ENCODE results near the gene BRD4. TPM values are rescaled to one million over a fixed set of nuclear protein-coding genes. Genes with fewer than 3 reads are reported as not detected.

The BRD4 gene
- total RNA-seq, 2 experiments from 2014 or later: 103 to 110 TPM

GRCh38 chr19:15291089-15291488, 41.2 kb downstream of the BRD4 start:
- Mint-ChIP-seq H3K4me3 (no peak overlapping the region), H3K36me3 (ENCODE audit: low read depth) (peaks cover 15% of the 10 kb centered on the region), H3K4me1 (peaks cover 90% of the 10 kb centered on the region), H3K27ac (no peak overlapping the region), H3K27me3 (no peaks in the 10 kb centered on the region), H3K9me3 (no peaks in the 10 kb centered on the region)
- ChIA-PET POLR2A (interaction anchor here (1.2 kb wide), 1 partner anchor 8 kb away, joined by 5 read pairs; no protein-coding TSS in a partner anchor), CTCF (no interaction called here)
- DNase-seq: no peak

- Mint-ChIP-seq H3K36me3 (ENCODE audit: low read depth) (peaks cover 10% of the 10 kb centered on the region), H3K4me3 (no peak overlapping the region), H3K9me3 (no peaks in the 10 kb centered on the region), H3K27me3 (no peaks in the 10 kb centered on the region), H3K27ac (no peak overlapping the region), H3K4me1 (peaks cover 95% of the 10 kb centered on the region)
- ChIA-PET CTCF (interaction anchor here (0.7 kb wide), 1 partner anchor 8 kb away, joined by 3 read pairs; no protein-coding TSS in a partner anchor), POLR2A (interaction anchor here (2.3 kb wide), 1 partner anchor 10 kb away, joined by 7 read pairs; no protein-coding TSS in a partner anchor)
- DNase-seq: no peak
Observed at GRCh38 chr19:15290166-15290565, 42.2 kb downstream of the BRD4 start.

- H3K9me3 Mint-ChIP-seq: no peaks in the 10 kb centered on the region
- DNase-seq: no peak
- H3K4me1 Mint-ChIP-seq: peaks cover 95% of the 10 kb centered on the region
- H3K27ac Mint-ChIP-seq: no peak overlapping the region
- ChIA-PET POLR2A (interaction anchor here (2.3 kb wide), 1 partner anchor 11 kb away, joined by 7 read pairs; no protein-coding TSS in a partner anchor), CTCF (interaction anchor here (0.7 kb wide), 1 partner anchor 8 kb away, joined by 3 read pairs; no protein-coding TSS in a partner anchor)
- H3K4me3 Mint-ChIP-seq: no peak overlapping the region
- H3K27me3 Mint-ChIP-seq: no peaks in the 10 kb centered on the region
- H3K36me3 Mint-ChIP-seq (ENCODE audit: low read depth): peaks cover 7% of the 10 kb centered on the region
Observed at GRCh38 chr19:15289673-15290072, 42.7 kb downstream of the BRD4 start.

GRCh38 chr19:15288146-15288963, 44.0 kb downstream of the BRD4 start:
- ChIA-PET POLR2A (interaction anchor here (0.8 to 2.3 kb wide), 5 partner anchors 9 to 130 kb away, joined by 3 to 7 read pairs (median 4); partner anchors contain the start of genes AKAP8L and BRD4), CTCF (interaction anchor here (0.5 kb wide), 2 partner anchors 38 to 112 kb away, joined by 3 read pairs; no protein-coding TSS in a partner anchor)
- Mint-ChIP-seq H3K4me1 (peaks cover 95% of the 10 kb centered on the region), H3K27me3 (no peaks in the 10 kb centered on the region), H3K9me3 (no peaks in the 10 kb centered on the region), H3K4me3 (no peak overlapping the region), H3K36me3 (ENCODE audit: low read depth) (peaks cover 7% of the 10 kb centered on the region), H3K27ac (peak overlapping the region; percentile 42)
- no peak for DNase-seq

GRCh38 chr19:15287496-15287895, 44.8 kb downstream of the BRD4 start:
- Mint-ChIP-seq H3K27ac (peak overlapping the region; percentile 27), H3K27me3 (no peaks in the 10 kb centered on the region), H3K4me1 (peaks cover 93% of the 10 kb centered on the region), H3K4me3 (no peak overlapping the region), H3K9me3 (no peaks in the 10 kb centered on the region), H3K36me3 (ENCODE audit: low read depth) (peaks cover 7% of the 10 kb centered on the region)
- DNase-seq: no peak
- POLR2A ChIA-PET: interaction anchor here (1.4 to 1.8 kb wide), 2 partner anchors 9 to 16 kb away, joined by 3 to 4 read pairs; no protein-coding TSS in a partner anchor
- CTCF ChIA-PET: interaction anchor here (0.5 kb wide), 2 partner anchors 39 to 111 kb away, joined by 3 read pairs; no protein-coding TSS in a partner anchor

GRCh38 chr19:15286688-15287365, 45.5 kb downstream of the BRD4 start:
- H3K9me3 Mint-ChIP-seq: no peaks in the 10 kb centered on the region
- peaks cover 3% of the 10 kb centered on the region for H3K36me3 Mint-ChIP-seq (ENCODE audit: low read depth)
- POLR2A ChIA-PET: interaction anchor here (1.4 kb wide), 1 partner anchor 10 kb away, joined by 3 read pairs; no protein-coding TSS in a partner anchor
- H3K4me1 Mint-ChIP-seq: peaks cover 93% of the 10 kb centered on the region
- no peak for DNase-seq
- H3K27me3 Mint-ChIP-seq: no peaks in the 10 kb centered on the region
- CTCF ChIA-PET: no interaction called here
- no peak overlapping the region for H3K4me3 Mint-ChIP-seq
- H3K27ac Mint-ChIP-seq: no peak overlapping the region

GRCh38 chr19:15285896-15286591, 46.3 kb downstream of the BRD4 start:
- POLR2A ChIA-PET: interaction anchor here (1.4 kb wide), 1 partner anchor 11 kb away, joined by 3 read pairs; no protein-coding TSS in a partner anchor
- Mint-ChIP-seq H3K27me3 (no peaks in the 10 kb centered on the region), H3K27ac (no peak overlapping the region), H3K4me1 (peaks cover 91% of the 10 kb centered on the region), H3K4me3 (no peak overlapping the region), H3K9me3 (no peaks in the 10 kb centered on the region), H3K36me3 (ENCODE audit: low read depth) (peaks cover 3% of the 10 kb centered on the region)
- CTCF ChIA-PET: no interaction called here
- no peak for DNase-seq

- Mint-ChIP-seq H3K27me3 (no peaks in the 10 kb centered on the region), H3K9me3 (no peaks in the 10 kb centered on the region), H3K4me1 (peaks cover 90% of the 10 kb centered on the region), H3K4me3 (no peak overlapping the region), H3K27ac (peak overlapping the region; percentile 21), H3K36me3 (ENCODE audit: low read depth) (peaks cover 3% of the 10 kb centered on the region)
- POLR2A ChIA-PET: interaction anchor here (1.3 kb wide), 1 partner anchor 48 kb away, joined by 5 read pairs; the partner anchor contains the start of gene BRD4
- DNase-seq: no peak
- CTCF ChIA-PET: interaction anchor here (0.6 kb wide), 1 partner anchor 38 kb away, joined by 3 read pairs; no protein-coding TSS in a partner anchor
Observed at GRCh38 chr19:15284896-15285295, 47.4 kb downstream of the BRD4 start.

GRCh38 chr19:15284091-15284490, 48.2 kb downstream of the BRD4 start:
- ChIA-PET CTCF (no interaction called here), POLR2A (interaction anchor here (1.1 to 1.3 kb wide), 3 partner anchors 9 to 95 kb away, joined by 3 to 5 read pairs (median 3); partner anchors contain the start of genes AKAP8 and BRD4)
- Mint-ChIP-seq H3K36me3 (ENCODE audit: low read depth) (peaks cover 3% of the 10 kb centered on the region), H3K4me3 (no peak overlapping the region), H3K27ac (no peak overlapping the region), H3K9me3 (no peaks in the 10 kb centered on the region), H3K27me3 (no peaks in the 10 kb centered on the region), H3K4me1 (peaks cover 89% of the 10 kb centered on the region)
- DNase-seq: no peak

- peaks cover 81% of the 10 kb centered on the region for H3K4me1 Mint-ChIP-seq
- H3K27me3 Mint-ChIP-seq: no peaks in the 10 kb centered on the region
- H3K27ac Mint-ChIP-seq: peak overlapping the region; percentile 5
- H3K36me3 Mint-ChIP-seq (ENCODE audit: low read depth): no peaks in the 10 kb centered on the region
- no peak overlapping the region for H3K4me3 Mint-ChIP-seq
- DNase-seq: no peak
- POLR2A ChIA-PET: interaction anchor here (0.9 to 1.3 kb wide), 4 partner anchors 8 to 96 kb away, joined by 3 to 5 read pairs (median 3); partner anchors contain the start of gene AKAP8
- CTCF ChIA-PET: no interaction called here
- no peaks in the 10 kb centered on the region for H3K9me3 Mint-ChIP-seq
Observed at GRCh38 chr19:15283141-15283883, 49.0 kb downstream of the BRD4 start.

- H3K9me3 Mint-ChIP-seq: no peaks in the 10 kb centered on the region
- ChIA-PET POLR2A (interaction anchor here (1.3 kb wide), 1 partner anchor 9 kb away, joined by 5 read pairs; no protein-coding TSS in a partner anchor), CTCF (no interaction called here)
- no peak overlapping the region for H3K4me3 Mint-ChIP-seq
- no peaks in the 10 kb centered on the region for H3K27me3 Mint-ChIP-seq
- DNase-seq: no peak
- peaks cover 71% of the 10 kb centered on the region for H3K4me1 Mint-ChIP-seq
- H3K27ac Mint-ChIP-seq: no peak overlapping the region
- no peaks in the 10 kb centered on the region for H3K36me3 Mint-ChIP-seq (ENCODE audit: low read depth)
Observed at GRCh38 chr19:15282311-15282705, 50.0 kb downstream of the BRD4 start.
